GM18867 (cell line): ENCODE measurements around the gene LSM2.

ENCODE experiments used
- ATAC-seq: cut with Tn5 transposase; IDR thresholded peaks from one replicate; pipeline ENCODE4 v1.9.1; 2021; ENCODE audit warnings: mild to moderate bottlenecking, moderate library complexity; ENCODE audit not compliant: unreplicated experiment

LSM2 gene

DNA sequence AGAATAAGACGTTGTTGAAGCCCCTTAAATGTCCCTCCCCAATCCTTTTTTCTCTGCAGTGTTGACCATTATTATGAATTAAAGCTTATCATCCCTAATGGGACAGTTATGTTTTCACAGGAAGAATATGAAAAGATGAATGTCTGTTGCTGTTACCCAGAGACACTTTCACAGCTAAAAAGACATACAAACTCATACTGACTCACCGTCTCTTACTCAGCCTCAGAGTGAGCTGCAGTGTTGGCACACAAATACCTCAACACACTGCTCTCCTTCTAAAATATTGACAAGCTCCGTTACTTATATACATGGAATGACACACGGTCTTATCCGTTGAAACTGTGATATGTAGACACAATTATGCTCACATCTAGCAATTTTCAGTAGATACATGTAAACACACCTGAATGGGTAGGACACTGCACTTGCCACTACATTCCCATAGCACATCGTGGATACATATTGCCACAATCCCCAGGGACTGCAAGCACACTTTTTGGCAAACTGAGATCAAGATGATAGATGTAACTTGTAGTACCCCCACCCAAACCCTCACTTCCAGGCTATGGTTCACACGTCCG lies 53.9 kb downstream of the LSM2 start:
- ATAC-seq, result no peak

DNA sequence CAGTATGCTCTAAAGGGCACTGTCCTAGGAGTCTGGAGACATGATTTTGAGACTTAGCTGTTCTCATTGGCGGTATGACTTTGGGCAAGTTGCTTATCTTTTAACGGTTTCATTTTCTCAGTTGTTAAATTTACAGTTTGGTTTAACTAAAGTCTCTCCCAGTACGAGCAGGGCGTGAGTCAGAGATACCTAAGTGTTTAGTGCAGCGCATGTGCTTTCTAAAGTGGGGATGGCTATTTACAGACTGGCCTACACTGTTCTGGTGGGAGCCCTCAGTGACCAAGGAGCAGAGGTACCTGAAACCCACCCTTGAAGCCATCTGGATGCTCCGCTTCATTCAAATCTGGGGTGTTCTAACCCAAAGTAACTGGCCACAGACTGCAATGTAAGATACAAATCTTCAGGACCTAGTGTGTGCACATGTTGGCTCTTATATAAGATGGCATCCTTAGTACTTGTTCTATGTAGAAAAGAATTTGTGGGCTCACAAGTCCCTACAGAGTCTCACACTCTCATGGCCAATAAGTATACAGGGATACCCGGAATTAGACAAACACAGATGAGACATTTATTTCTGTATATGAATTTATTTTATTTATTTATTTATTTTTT lies 56.2 kb downstream of the LSM2 start:
- ATAC-seq, result no peak

GRCh38 chr6:31749301-31750036 lies 57.3 kb downstream of the LSM2 start:
- no peak for ATAC-seq
